HG02938 (cell line): ENCODE data around the gene MS4A6E.
"Not testable (repeated sequence)": the region's sequence is repeated elsewhere in the genome, so short reads cannot be mapped to it uniquely, and the experiment has no call there.

Experiments used
- ATAC-seq: cut with Tn5 transposase; IDR thresholded peaks from one replicate; pipeline ENCODE4 v1.9.1; 2021; ENCODE audit warnings: mild to moderate bottlenecking, moderate library complexity; ENCODE audit not compliant: unreplicated experiment

MS4A6E gene

GRCh38 chr11:60326955-60327354 is at the start of gene MS4A6E:
TSS of gene MS4A6E (plus strand) at chr11:60327255. CDS start at chr11:60334896, 7,641 bp downstream.
- ATAC-seq, result no peak

- ATAC-seq, result no peak
These were observed 46.6 kb upstream of the MS4A6E start, which contains the start of gene MS4A4A for GRCh38 chr11:60280412-60280811. TSS of gene MS4A4A (plus strand) at chr11:60280666. CDS start at chr11:60280676, 10 bp downstream.

DNA sequence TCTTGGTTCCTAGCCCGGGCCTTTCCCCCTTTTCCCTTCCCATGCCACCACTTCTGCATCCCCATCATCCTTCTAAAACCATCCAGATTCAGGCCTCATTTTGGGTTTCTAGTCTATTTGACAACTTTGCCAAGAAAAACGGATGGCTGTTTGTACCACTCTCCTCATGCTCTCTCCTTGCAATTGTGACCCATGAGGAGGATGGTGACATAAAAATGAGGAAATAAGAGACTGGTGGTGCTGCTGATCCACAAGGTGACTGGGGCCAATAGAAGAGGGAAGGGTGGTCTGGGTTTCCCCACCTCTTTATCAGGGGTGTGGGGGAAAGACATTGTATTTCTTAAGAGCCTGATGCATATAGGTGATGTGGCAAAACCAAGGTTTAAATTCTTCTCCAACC is 45.6 kb upstream of the MS4A6E start:
- no peak for ATAC-seq

DNA sequence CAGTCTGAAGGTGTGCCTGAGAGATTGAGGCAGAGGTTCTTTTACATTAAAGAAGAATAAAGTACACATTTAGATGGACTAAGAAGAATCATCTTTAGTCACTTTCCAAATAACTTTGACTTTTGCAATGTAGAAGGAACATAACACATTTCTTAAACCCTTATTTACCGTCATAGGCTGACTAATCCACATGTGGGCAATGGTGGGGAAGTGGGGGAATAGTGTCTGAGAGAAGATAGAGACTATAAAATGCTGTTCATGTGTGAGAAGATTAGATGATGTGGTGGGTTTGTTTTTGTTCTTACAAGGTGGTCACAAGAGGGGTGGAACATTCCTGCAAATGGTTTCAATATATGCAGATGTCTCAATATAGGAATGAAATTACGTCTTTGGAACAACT is 44.8 kb upstream of the MS4A6E start:
- ATAC-seq, result no peak

DNA sequence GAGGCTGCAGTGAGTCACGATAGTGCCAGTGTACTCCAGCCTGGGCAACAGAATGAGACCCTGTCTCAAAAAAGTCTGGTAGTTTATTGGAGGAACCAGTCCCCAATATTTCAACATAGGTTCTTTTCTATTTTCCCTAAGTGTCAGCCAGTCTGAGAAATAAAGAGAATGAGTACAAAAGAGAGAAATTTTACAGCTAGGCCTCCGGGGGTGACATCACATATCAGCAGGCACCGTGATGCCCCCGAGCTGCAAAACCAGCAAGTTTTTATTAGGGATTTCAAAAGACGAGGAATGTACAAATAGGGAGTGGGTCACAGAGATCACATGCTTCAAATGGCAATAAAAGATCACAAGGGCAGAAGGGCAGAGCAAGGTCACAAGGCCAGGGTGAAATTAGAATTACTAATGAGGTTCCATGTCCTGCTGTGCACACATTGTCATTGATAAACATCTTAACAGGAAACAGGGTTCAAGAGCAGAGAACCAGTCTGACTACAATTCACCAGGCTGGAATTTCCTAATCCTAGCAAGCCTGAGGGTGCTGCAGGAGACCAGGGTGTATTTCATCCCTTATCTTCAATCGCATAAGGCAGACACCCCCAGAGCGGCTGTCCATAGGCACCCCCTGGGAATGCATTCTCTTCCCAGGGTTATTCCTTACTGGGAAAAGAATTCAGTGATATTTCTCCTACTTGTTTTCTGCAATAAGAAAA is 41.5 kb upstream of the MS4A6E start:
- not testable (repeated sequence) for ATAC-seq

DNA sequence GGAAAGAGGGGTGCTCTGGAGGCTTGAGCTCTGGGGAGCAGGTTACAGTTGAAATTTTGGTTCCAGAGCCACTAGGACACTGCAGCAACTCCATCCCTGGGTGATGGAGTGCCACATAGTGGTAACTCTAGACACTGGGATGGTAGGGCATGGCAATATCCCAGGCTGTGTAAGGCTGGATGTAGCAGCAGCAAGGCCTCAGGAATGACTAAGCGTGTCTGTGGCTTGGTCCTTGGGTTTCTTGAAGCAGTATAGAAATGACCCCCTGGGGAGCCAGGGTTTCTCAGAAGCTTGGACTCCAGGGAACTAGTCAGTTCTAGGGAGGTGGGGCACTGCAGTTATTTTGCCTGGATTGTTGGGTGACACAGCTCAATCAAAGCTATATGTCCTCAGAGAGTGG is 38.5 kb upstream of the MS4A6E start:
- ATAC-seq, result no peak

DNA sequence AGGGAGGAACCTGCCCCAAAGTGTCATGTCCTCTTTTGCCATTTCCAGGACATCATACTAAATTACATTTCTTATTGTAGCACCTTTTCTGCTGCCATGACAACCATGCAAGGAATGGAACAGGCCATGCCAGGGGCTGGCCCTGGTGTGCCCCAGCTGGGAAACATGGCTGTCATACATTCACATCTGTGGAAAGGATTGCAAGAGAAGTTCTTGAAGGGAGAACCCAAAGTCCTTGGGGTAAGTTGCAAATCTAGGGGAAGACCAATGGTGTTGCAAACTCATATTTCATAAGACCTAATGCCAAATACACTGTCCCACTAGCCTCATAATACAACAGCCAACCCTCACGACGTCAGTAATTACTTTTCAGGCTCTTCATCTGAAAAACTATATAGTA is 34.9 kb upstream of the MS4A6E start:
- ATAC-seq, result no peak

DNA sequence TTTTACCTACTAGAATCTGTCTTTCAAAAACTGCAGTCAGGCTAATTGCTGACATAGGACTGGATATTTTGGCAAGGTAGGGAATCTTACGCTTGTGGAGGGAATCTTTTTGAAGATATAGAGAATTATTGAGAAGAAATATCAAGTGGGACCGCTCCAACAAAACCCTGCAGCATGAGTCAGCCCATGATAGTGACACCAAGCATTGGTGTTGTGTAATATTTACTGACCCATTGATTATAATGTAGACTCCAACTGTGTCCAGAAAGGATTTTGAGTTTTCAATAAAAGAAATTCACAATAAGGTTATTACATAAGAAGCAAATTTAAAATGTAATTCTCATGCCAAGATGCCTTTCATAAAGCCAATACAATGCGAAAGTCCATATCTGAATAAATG is 25.9 kb upstream of the MS4A6E start:
- no peak for ATAC-seq

DNA sequence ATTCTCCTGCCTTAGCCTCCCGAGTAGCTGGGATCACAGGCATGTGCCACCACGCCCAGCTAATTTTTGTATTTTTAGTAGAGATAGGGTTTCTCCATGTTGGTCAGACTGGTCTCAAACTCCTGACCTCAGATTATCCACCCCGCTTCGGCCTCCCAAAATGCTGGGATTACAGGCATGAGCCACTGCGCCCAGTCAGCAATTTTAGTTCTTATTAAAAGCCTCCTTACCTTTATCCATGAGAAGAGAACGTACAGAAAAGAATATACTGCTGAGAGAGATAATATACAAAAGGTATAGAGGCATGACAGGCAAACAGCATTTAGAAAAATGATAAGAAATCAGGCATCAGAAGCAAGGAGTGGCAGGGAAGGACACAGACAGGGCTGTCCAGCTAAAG is 25.2 kb upstream of the MS4A6E start:
- not testable (repeated sequence) for ATAC-seq

- ATAC-seq, result no peak
These were observed 23.4 kb upstream of the MS4A6E start for GRCh38 chr11:60303661-60304060.

GRCh38 chr11:60305906-60306619 is 21.0 kb upstream of the MS4A6E start:
- ATAC-seq, result no peak

GRCh38 chr11:60307507-60308195 is 19.4 kb upstream of the MS4A6E start:
- ATAC-seq, result no peak

GRCh38 chr11:60310407-60310998 is 16.6 kb upstream of the MS4A6E start:
- no peak for ATAC-seq

GRCh38 chr11:60314635-60315321 is 12.3 kb upstream of the MS4A6E start:
- no peak for ATAC-seq

- ATAC-seq, result no peak
These were observed 11.2 kb upstream of the MS4A6E start for GRCh38 chr11:60315871-60316270.

GRCh38 chr11:60316317-60316716 is 10.7 kb upstream of the MS4A6E start:
- ATAC-seq, result peak; percentile 45

GRCh38 chr11:60318726-60319125 is 8.3 kb upstream of the MS4A6E start:
- ATAC-seq, result no peak

- no peak for ATAC-seq
These were observed 6.0 kb upstream of the MS4A6E start for GRCh38 chr11:60321051-60321450.

- no peak for ATAC-seq
These were observed 1.4 kb downstream of the MS4A6E start for GRCh38 chr11:60328460-60328859.

DNA sequence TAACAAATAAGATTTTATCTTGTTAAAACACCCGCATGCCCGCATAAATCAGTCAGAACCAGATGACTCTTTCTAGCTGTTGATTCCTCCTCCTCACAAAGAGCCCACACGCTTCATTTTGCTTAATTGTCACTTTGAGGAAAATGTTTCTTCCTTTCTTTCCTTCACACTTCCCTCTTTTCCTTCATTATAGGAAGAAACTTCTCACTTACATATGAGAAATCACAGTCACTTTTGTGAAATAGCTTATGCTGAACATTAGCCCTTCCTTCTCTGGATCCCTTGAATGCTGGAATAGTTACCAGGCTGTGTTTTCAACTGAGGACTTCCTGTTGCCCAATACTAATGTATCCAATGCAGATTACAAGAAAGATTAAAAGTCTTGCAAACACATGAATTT is 5.8 kb downstream of the MS4A6E start:
- ATAC-seq, result no peak
